ENCODE results near the gene KLF15. TPM values are rescaled to one million over a fixed set of nuclear protein-coding genes. Genes with fewer than 3 reads are reported as not detected.

The KLF15 gene
- total and polyA plus RNA-seq, 9 of the 15 experiments (the other 6 are each of a cell fraction or from before 2014, with no cell fraction given): 0.08 to 4.8 (median 1.2) TPM

DNA sequence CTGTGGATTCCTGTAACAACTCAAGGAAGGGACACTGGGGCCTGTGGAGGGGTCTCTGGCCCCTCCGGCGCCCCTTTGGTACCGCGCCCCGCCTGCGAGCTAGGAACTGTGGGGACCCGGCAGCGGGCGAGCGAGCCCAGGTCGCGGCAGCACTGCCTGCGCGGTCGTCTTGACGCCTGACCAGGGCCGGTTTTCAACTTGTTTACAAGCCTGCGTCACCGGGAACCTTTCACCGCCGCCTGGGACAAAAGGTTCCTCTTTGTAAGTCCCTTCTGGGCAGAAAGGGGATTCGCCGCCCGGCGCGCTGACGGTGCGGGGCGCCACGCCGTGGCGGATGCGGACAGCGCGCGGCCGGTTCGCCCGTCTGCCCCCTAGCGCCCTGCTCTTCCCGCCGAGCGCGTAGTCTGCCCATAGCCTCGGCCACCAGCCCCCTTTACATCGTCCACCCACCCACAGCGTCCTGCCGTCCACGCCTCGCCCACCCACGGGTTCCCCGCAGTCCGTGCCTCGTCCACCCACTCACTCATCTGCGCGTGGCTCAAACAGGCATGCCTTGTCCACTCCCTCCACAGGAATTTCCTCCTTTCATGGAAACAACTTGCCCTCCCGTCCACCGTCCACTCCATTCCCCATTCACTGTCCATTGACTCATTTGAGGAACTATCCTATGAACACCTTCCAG lies 32.0 kb upstream of the KLF15 start (continued):
- peak; percentile 28; the same call in 1 of the 2 replicates for TF ChIP-seq ESRRA (IDR thresholded peaks at IDR 0.05; ENCODE audit: borderline replicate concordance, low read depth)
- TF ChIP-seq KLF1 (tag; IDR thresholded peaks at IDR 0.05): peak; percentile 94
- TF ChIP-seq HMGN3 (IDR thresholded peaks at IDR 0.05; ENCODE audit: borderline replicate concordance, extremely low read depth, insufficient read length, low read depth, low read length): peak; percentile 39
- TF ChIP-seq TAL1 (IDR thresholded peaks at IDR 0.05): no peak
- TF ChIP-seq SLC30A9 (CRISPR knock-in tag; IDR thresholded peaks at IDR 0.05): no peak
- TF ChIP-seq, protein P1, sequence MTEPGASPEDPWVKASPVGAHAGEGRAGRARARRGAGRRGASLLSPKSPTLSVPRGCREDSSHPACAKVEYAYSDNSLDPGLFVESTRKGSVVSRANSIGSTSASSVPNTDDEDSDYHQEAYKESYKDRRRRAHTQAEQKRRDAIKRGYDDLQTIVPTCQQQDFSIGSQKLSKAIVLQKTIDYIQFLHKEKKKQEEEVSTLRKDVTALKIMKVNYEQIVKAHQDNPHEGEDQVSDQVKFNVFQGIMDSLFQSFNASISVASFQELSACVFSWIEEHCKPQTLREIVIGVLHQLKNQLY (CRISPR knock-in tag; conservative IDR thresholded peaks at IDR 0.05): no peak
- TF ChIP-seq GABPA (tag; conservative IDR thresholded peaks at IDR 0.05; ENCODE audit: low read depth): no peak
- peak in 1 of 2 experiments; percentile 46; a peak in 2 of 4 replicates for TF ChIP-seq MAZ (CRISPR knock-in tag; conservative IDR thresholded peaks at IDR 0.05 in 1 of 2, IDR thresholded peaks at IDR 0.05 in 1 of 2)
- TF ChIP-seq ZNF316 (IDR thresholded peaks at IDR 0.05): no peak
- TF ChIP-seq, protein P2, sequence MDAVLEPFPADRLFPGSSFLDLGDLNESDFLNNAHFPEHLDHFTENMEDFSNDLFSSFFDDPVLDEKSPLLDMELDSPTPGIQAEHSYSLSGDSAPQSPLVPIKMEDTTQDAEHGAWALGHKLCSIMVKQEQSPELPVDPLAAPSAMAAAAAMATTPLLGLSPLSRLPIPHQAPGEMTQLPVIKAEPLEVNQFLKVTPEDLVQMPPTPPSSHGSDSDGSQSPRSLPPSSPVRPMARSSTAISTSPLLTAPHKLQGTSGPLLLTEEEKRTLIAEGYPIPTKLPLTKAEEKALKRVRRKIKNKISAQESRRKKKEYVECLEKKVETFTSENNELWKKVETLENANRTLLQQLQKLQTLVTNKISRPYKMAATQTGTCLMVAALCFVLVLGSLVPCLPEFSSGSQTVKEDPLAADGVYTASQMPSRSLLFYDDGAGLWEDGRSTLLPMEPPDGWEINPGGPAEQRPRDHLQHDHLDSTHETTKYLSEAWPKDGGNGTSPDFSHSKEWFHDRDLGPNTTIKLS (IDR thresholded peaks at IDR 0.05; ENCODE audit: borderline replicate concordance, low read depth): 0 out of 2 replicates have a peak, but pooled peaks have one; percentile 27
- no peak for TF ChIP-seq ZNF561 (CRISPR knock-in tag; conservative IDR thresholded peaks at IDR 0.05)
- no peak for TF ChIP-seq ZNF232 (CRISPR knock-in tag; IDR thresholded peaks at IDR 0.05)
- TF ChIP-seq ARID2 (IDR thresholded peaks at IDR 0.05): peak; percentile 54; the same call in 1 of the 2 replicates
- TF ChIP-seq TEAD1 (CRISPR knock-in tag; IDR thresholded peaks at IDR 0.05): 0 out of 4 replicates have a peak, but pooled peaks of 1 of the 2 experiments have one; percentile 27
- 0 out of 2 replicates have a peak, but pooled peaks have one; percentile 38 for TF ChIP-seq E2F4 (CRISPR knock-in tag; IDR thresholded peaks at IDR 0.05; ENCODE audit: low read depth)
- peak; percentile 91 to 93 for TF ChIP-seq RAD21 (CRISPR knock-in tag; conservative IDR thresholded peaks at IDR 0.05 in 1 of 2, IDR thresholded peaks at IDR 0.05 in 1 of 2)
- TF ChIP-seq NCOR1 (IDR thresholded peaks at IDR 0.05): no peak
